HepG2 (cell line): ENCODE results near the gene SRD5A1. TPM values are rescaled to one million over a fixed set of nuclear protein-coding genes. Genes with fewer than 3 reads are reported as not detected.

Experiments
- AGO2 ChIP-seq: fragments of 200-400 bp; formaldehyde crosslinking; optimal IDR thresholded peaks from 2 replicates; pipeline ENCODE3; 2017; ENCODE audit warnings: mild to moderate bottlenecking, low read depth, low read length, moderate library complexity
- ARHGAP35 ChIP-seq: sonication (generic); formaldehyde crosslinking; IDR thresholded peaks from 2 replicates; pipeline ENCODE4 v1.9.0; 2022; ENCODE audit warnings: mild to moderate bottlenecking, inconsistent platforms, moderate library complexity, missing genetic modification reagents, borderline replicate concordance
- ARNT ChIP-seq: fragments of 450-650 bp; IDR thresholded peaks from 2 replicates; pipeline ENCODE4 v1.6.1; 2017
- E2F1 ChIP-seq: sonication (generic); formaldehyde crosslinking; IDR thresholded peaks from 2 replicates; pipeline ENCODE4 v1.5.0; 2020; ENCODE audit warnings: missing genetic modification reagents
- EED ChIP-seq: sonication (generic); formaldehyde crosslinking; IDR thresholded peaks from 2 replicates; pipeline ENCODE4 v1.5.0; 2020; ENCODE audit warnings: mild to moderate bottlenecking, missing genetic modification reagents
- ETV5 ChIP-seq: IDR thresholded peaks from 2 replicates; pipeline ENCODE4 v1.6.1; 2018; ENCODE audit warnings: missing biosample characterization, missing genetic modification reagents, inconsistent platforms, borderline replicate concordance
- FOXC1 ChIP-seq: sonication (generic); formaldehyde crosslinking; IDR thresholded peaks from 2 replicates; pipeline ENCODE4 v1.8.0; 2022; ENCODE audit warnings: mild to moderate bottlenecking, missing genetic modification reagents, borderline replicate concordance
- HMG20B ChIP-seq: conservative IDR thresholded peaks from 2 replicates; pipeline ENCODE4 v1.6.1; 2016; ENCODE audit warnings: missing genetic modification reagents, missing compliant biosample characterization
- JUN ChIP-seq: sonication (generic); formaldehyde crosslinking; IDR thresholded peaks from 2 replicates; pipeline ENCODE4 v1.4.0; 2020; ENCODE audit warnings: mild to moderate bottlenecking, missing genetic modification reagents
- KLF12 ChIP-seq: sonication (generic); formaldehyde crosslinking; IDR thresholded peaks from 2 replicates; pipeline ENCODE4 v1.4.0; 2020; ENCODE audit warnings: missing genetic modification reagents, borderline replicate concordance
- SAP130 ChIP-seq: IDR thresholded peaks from 2 replicates; pipeline ENCODE4 v1.6.1; 2016; ENCODE audit warnings: low read depth
- SKI ChIP-seq: fragments of 450-650 bp; IDR thresholded peaks from one replicate; pipeline ENCODE4 v1.6.1; 2018; ENCODE audit warnings: mild to moderate bottlenecking; ENCODE audit not compliant: partially characterized antibody
- SUZ12 ChIP-seq: fragments of 150-350 bp; IDR thresholded peaks from 2 replicates; pipeline ENCODE4 v1.6.1; 2014; ENCODE audit warnings: low read depth, low read length
- TP53 ChIP-seq: sonication (generic); formaldehyde crosslinking; conservative IDR thresholded peaks from 2 replicates; pipeline ENCODE4 v1.4.0; 2020; ENCODE audit warnings: missing genetic modification reagents
- ZFY ChIP-seq: sonication (generic); formaldehyde crosslinking; IDR thresholded peaks from 2 replicates; pipeline ENCODE4 v1.4.0; 2020; ENCODE audit warnings: missing genetic modification reagents
- ZNF674 ChIP-seq: sonication (generic); formaldehyde crosslinking; IDR thresholded peaks from 2 replicates; pipeline ENCODE4 v1.5.0; 2020; ENCODE audit warnings: low read depth, mild to moderate bottlenecking, missing genetic modification reagents
- ZNF761 ChIP-seq: sonication (generic); formaldehyde crosslinking; conservative IDR thresholded peaks from 2 replicates; pipeline ENCODE4 v1.4.0; 2020; ENCODE audit warnings: mild to moderate bottlenecking, missing genetic modification reagents
- ZNF777 ChIP-seq: sonication (generic); formaldehyde crosslinking; IDR thresholded peaks from 2 replicates; pipeline ENCODE4 v1.4.0; 2020; ENCODE audit warnings: missing genetic modification reagents
- ZNF784 ChIP-seq: sonication (generic); formaldehyde crosslinking; IDR thresholded peaks from 2 replicates; pipeline ENCODE4 v1.5.1; 2020; ENCODE audit warnings: missing genetic modification reagents, mild to moderate bottlenecking, borderline replicate concordance
- ZNF816 ChIP-seq: sonication (generic); formaldehyde crosslinking; IDR thresholded peaks from 2 replicates; pipeline ENCODE4 v1.8.0; 2022; ENCODE audit warnings: missing genetic modification reagents, mild to moderate bottlenecking, borderline replicate concordance
- polyA plus RNA-seq, 8 experiments: library from polyadenylated mRNA; depleted of rRNA in 3 of 8; stranded (reverse) in 7 of 8; unstranded in 1 of 8; fragments of >200 nt; fragmentation: Illumina TruSeq in 4 of 8; extraction: Trizol in 4 of 8; gene quantifications; 2 replicates each; pipeline versions ENCODE4 v1.2.1 to v1.2.3, GENCODE V29; 2011 to 2016; ENCODE audit warnings: low read depth in 4 of 8, missing spikeins in 1 of 8, mixed read lengths in 1 of 8; ENCODE audit not compliant: insufficient read depth in 1 of 8
- total RNA-seq, 5 experiments: library from RNA; depleted of rRNA; stranded (reverse); fragments of >200 nt; fragmentation: Illumina TruSeq; extraction: Trizol; gene quantifications; 2 replicates each; pipeline ENCODE4 v1.2.3, GENCODE V29; 2016; ENCODE audit warnings: low read depth in 1 of 5
- TF ChIP-seq, protein P1 (sequence below): sonication (generic); formaldehyde crosslinking; IDR thresholded peaks from 2 replicates; pipeline ENCODE4 v1.5.0; 2020; ENCODE audit warnings: mild to moderate bottlenecking, missing genetic modification reagents
- TF ChIP-seq, protein P2 (sequence below): sonication (generic); formaldehyde crosslinking; IDR thresholded peaks from 2 replicates; pipeline ENCODE4 v1.5.0; 2020; ENCODE audit warnings: mild to moderate bottlenecking, missing genetic modification reagents, borderline replicate concordance

Gene SRD5A1
- total and polyA plus RNA-seq, 2 of the 13 experiments (the other 11 are each of a cell fraction or from before 2014, with no cell fraction given): 6.1 to 9.9 TPM

- TF ChIP-seq E2F1 (CRISPR knock-in tag) (no peak), KLF12 (CRISPR knock-in tag) (no peak), TP53 (CRISPR knock-in tag) (no peak), ZNF777 (peak; percentile 84), ARNT (no peak), SKI (peak; percentile 54), ARHGAP35 (no peak), SUZ12 (no peak), FOXC1 (no peak), ZNF761 (CRISPR knock-in tag) (no peak), ZNF674 (CRISPR knock-in tag) (no peak), ZNF784 (0 out of 2 replicates have a peak, but pooled peaks have one; percentile 16), JUN (no peak), ETV5 (CRISPR knock-in tag) (no peak), ZFY (CRISPR knock-in tag) (peak; percentile 37), EED (CRISPR knock-in tag) (no peak), HMG20B (CRISPR knock-in tag) (no peak), AGO2 (peak; percentile 15), SAP130 (CRISPR knock-in tag) (peak; percentile 20; the same call in 1 of the 2 replicates), ZNF816 (CRISPR knock-in tag) (no peak)
- TF ChIP-seq, protein P1, sequence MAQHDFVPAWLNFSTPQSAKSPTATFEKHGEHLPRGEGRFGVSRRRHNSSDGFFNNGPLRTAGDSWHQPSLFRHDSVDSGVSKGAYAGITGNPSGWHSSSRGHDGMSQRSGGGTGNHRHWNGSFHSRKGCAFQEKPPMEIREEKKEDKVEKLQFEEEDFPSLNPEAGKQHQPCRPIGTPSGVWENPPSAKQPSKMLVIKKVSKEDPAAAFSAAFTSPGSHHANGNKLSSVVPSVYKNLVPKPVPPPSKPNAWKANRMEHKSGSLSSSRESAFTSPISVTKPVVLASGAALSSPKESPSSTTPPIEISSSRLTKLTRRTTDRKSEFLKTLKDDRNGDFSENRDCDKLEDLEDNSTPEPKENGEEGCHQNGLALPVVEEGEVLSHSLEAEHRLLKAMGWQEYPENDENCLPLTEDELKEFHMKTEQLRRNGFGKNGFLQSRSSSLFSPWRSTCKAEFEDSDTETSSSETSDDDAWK (CRISPR knock-in tag): no peak
- TF ChIP-seq, protein P2, sequence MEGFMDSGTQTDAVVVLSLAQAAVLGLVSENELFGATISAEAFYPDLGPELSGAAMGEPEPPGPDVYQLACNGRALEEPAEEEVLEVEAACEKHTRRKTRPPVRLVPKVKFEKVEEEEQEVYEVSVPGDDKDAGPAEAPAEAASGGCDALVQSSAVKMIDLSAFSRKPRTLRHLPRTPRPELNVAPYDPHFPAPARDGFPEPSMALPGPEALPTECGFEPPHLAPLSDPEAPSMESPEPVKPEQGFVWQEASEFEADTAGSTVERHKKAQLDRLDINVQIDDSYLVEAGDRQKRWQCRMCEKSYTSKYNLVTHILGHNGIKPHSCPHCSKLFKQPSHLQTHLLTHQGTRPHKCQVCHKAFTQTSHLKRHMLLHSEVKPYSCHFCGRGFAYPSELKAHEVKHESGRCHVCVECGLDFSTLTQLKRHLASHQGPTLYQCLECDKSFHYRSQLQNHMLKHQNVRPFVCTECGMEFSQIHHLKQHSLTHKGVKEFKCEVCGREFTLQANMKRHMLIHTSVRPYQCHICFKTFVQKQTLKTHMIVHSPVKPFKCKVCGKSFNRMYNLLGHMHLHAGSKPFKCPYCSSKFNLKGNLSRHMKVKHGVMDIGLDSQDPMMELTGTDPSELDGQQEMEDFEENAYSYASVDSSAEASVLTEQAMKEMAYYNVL (CRISPR knock-in tag): no peak
Observed at GRCh38 chr5:6714226-6715041, 81.2 kb downstream of the SRD5A1 start (continued).
